ENCODE data around the gene MED26. TPM values are rescaled to one million over a fixed set of nuclear protein-coding genes. Genes with fewer than 3 reads are reported as not detected.

Gene MED26
- total and polyA plus RNA-seq, 2 of the 13 experiments (the other 11 are each of a cell fraction or from before 2014, with no cell fraction given): 3.5 to 3.8 TPM

DNA sequence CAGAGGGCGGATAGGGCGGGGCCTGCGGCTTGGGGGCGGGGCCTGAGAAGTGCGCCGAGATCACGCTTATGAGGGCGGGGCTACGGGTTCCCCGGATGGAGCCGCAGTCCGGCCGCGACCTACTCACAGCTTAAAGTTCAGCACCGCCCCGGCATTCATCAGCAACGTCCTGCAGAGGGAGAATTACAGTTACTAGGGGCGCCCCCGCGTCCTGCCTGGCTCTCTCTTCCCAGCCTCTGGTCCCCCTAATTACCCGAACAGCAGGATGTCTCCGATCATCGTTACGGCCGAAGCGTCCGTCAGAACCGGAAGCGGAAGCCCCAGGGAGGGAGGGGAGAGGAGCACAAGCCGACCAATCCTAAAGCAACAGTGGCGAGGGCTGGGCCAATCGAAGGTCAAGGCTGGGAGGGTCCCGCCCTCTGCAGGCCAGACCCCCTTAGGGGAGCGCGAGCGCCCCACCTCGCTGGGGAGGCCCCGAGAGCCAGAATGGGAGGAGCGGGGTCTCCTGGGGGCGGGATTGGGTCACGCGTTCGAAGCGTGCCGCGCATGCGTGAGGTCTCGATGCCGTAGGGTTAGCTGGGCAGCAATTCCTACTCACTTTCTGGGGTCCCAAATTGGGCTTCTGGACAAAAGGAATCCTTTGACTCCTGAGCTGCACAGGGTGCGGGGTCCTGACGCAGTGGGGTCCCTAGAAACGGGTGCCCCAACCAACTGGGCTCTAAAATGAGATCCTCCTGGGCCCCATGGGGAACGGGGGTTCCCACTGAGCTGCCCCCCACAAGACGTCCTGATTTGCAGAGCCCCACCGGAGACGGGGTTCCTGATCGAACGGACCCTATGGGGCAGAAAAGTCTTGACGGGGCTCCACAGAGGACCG lies 32.1 kb upstream of the MED26 start, which contains the start of gene SMIM7 (continued):
- TF ChIP-seq AHDC1 (CRISPR knock-in tag; IDR thresholded peaks at IDR 0.05; ENCODE audit: borderline replicate concordance): no peak
- TF ChIP-seq TMF1 (CRISPR knock-in tag; IDR thresholded peaks at IDR 0.05; ENCODE audit: low read depth): no peak
- TF ChIP-seq MTA3 (CRISPR knock-in tag; IDR thresholded peaks at IDR 0.05): no peak
- TF ChIP-seq ZNF547 (CRISPR knock-in tag; IDR thresholded peaks at IDR 0.05): 0 out of 2 replicates have a peak, but pooled peaks have one; percentile 27
- TF ChIP-seq, protein P1, sequence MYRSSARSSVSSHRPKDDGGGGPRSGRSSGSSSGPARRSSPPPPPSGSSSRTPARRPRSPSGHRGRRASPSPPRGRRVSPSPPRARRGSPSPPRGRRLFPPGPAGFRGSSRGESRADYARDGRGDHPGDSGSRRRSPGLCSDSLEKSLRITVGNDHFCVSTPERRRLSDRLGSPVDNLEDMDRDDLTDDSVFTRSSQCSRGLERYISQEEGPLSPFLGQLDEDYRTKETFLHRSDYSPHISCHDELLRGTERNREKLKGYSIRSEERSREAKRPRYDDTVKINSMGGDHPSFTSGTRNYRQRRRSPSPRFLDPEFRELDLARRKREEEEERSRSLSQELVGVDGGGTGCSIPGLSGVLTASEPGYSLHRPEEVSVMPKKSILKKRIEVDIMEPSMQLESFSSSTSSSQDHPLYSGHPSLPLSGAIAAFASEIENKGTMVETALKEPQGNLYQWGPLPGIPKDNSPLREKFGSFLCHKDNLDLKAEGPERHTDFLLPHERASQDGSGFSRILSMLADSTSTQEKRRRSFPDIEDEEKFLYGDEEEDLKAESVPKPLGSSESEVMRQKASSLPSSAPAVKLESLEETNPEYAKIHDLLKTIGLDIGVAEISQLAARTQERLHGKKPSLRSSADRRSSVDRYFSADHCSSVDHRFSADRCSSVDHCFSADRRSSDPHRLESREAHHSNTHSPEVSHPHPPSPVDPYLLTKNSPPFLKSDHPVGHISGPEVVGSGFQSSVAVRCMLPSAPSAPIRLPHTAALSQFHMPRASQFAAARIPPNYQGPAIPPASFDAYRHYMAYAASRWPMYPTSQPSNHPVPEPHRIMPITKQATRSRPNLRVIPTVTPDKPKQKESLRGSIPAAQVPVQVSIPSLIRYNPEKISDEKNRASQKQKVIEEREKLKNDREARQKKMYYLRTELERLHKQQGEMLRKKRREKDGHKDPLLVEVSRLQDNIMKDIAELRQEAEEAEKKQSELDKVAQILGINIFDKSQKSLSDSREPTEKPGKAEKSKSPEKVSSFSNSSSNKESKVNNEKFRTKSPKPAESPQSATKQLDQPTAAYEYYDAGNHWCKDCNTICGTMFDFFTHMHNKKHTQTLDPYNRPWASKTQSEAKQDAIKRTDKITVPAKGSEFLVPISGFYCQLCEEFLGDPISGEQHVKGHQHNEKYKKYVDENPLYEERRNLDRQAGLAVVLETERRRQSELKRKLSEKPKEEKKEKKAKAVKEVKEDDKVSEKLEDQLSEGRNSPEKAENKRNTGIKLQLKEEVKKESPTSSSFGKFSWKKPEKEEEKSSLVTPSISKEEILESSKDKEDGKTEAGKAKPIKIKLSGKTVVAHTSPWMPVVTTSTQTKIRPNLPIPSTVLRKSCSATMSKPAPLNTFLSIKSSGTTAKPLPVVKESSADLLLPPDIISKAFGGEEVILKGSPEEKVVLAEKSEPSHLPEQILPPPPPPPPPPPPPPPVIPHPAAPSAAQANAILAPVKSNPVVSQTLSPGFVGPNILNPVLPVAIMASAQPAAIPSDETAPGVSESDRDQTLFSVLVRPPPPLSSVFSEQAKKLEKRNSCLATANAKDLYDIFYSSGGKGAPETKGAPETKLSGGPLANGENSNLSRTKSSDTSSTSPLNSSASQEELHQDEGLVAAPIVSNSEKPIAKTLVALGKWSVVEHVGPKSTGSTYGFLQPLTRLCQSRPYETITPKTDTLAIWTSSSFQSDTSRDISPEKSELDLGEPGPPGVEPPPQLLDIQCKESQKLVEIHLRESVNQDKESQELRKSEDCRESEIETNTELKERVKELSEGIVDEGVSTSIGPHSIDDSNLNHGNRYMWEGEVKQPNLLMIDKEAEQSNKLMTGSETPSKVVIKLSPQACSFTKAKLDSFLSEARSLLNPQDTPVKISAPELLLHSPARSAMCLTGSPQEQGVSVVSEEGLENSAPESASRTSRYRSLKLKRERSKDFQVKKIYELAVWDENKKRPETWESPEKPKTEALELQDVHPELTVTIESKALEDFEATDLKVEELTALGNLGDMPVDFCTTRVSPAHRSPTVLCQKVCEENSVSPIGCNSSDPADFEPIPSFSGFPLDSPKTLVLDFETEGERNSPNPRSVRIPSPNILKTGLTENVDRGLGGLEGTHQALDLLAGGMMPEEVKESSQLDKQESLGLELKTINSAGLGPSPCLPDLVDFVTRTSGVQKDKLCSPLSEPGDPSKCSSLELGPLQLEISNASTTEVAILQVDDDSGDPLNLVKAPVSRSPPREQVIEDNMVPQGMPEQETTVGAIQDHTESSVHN (CRISPR knock-in tag; IDR thresholded peaks at IDR 0.05): no peak; the same call in 1 of the 2 replicates
- peak; percentile 71 for TF ChIP-seq TARDBP (CRISPR knock-in tag; IDR thresholded peaks at IDR 0.05)
- TF ChIP-seq ZFP36L1 (CRISPR knock-in tag; IDR thresholded peaks at IDR 0.05): peak; percentile 3; the same call in 1 of the 2 replicates
- no peak for TF ChIP-seq ZNF460 (CRISPR knock-in tag; IDR thresholded peaks at IDR 0.05; ENCODE audit: borderline replicate concordance)
- TF ChIP-seq ZNF276 (CRISPR knock-in tag; IDR thresholded peaks at IDR 0.05; ENCODE audit: low read depth): no peak
- 0 out of 2 replicates have a peak, but pooled peaks have one; percentile 26 for TF ChIP-seq NFKBIZ (CRISPR knock-in tag; IDR thresholded peaks at IDR 0.05)
- no peak for TF ChIP-seq DBP (CRISPR knock-in tag; IDR thresholded peaks at IDR 0.05; ENCODE audit: not compliant biosample characterization)
